GM18511 (cell line): ENCODE measurements around the gene FMNL1.
A peak's percentile ranks its signal among the peaks of the same experiment; 100 is the strongest.
"Not testable (repeated sequence)": the region's sequence is repeated elsewhere in the genome, so short reads cannot be mapped to it uniquely, and the experiment has no call there.

Source experiments
- ATAC-seq: cut with Tn5 transposase; IDR thresholded peaks from one replicate; pipeline ENCODE4 v1.9.1; 2021; ENCODE audit warnings: mild to moderate bottlenecking, moderate library complexity; ENCODE audit not compliant: unreplicated experiment

Gene FMNL1

DNA sequence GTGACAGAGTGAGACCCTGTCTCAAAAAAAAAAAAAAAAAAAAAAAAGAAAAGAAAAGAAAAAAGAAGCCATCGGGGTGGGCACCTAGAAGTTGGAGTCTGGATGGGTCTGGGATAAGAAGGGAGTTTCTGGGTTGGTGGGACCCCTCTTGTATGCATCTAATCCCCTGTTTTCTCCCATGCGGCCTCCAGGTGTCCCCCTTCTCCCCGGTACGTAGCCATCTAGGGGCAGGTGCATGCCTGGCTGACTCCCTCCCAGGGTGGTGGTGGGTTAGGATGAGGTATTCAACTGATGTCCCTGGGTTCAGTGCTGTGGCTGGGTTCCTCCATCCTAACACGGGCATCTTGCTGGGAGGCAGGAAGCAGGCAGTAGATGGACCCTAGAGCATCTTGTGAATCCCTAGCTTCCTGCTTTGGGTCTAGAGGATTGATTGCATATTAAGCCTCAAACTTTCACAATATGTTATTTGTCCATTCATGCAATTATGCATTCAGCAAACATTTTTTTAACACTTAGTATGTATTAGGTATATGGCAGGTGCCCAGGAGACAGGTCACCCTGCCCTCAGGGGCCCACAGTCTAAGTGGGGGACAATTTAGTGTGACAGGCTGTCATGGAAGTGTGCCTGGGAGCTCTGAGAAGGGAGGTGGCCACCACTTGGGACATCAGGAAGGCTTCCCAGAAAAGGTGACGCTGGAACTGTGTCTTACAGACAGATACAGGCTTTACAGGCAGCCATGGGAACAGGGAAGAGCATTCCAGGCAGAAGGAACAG is 13.1 kb downstream of the FMNL1 start:
- no peak for ATAC-seq

DNA sequence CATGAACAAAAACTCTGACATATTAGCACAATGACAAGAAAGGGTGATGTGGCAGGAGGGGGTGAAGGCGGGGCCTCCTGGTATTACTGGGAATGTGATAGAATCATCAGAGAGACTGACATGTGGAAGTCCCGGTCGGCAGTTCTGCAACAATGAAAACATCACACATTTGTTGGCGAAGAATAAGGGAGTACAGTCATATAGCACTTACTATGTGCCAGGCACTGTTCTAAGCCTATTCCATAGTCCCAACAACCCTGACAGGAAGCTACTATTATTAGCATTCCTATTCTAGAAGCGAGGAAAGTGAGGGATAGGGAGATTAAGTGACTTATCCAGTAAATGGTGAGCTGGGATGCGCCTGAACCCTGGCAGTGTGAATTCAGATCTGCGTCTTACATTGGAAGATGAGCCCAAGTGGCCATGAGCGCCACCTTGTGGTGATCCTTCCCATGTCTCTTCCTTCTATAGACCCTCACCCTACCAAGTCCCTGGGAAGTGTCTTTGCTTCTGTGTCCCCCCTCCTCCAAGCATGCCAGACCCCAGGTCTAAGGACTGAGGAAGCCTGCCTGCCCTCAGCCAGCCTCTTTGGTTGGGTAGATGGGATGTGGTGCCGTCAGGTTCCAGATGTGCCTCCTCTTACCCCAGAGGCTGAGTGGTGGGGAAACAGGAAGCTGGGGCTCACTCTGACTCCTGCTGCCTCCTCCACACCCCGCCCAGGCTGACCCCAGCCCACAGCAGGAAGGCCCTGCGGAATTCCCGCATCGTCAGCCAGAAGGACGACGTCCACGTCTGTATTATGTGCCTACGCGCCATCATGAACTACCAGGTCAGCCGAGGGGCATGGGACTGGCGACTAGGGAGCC is 14.0 kb downstream of the FMNL1 start:
- ATAC-seq = no peak

- ATAC-seq = no peak
These were observed 14.6 kb downstream of the FMNL1 start for GRCh38 chr17:45236282-45236606.

- ATAC-seq = no peak
These were observed 16.0 kb downstream of the FMNL1 start for GRCh38 chr17:45237686-45238085.

- ATAC-seq = no peak
These were observed 16.6 kb downstream of the FMNL1 start for GRCh38 chr17:45238155-45238774.

DNA sequence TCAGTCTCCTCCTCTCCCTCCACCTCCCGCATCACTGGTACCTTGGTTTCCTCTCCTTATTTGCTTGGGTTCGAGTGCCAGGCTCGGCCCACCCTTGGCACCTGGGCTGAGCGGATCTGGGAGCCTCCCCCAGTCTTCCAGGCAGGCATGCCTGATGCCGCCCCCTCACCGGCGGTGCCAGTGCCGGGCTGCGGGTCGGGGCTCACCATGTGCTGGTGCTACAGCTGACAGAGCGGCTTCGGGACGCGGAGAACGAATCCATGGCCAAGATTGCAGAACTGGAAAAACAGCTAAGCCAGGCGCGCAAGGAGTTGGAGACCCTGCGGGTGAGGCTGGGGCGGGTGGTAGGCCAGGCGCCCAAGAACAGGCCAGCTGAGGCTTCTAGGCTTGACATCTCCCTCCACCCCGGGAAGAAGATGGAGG is 19.2 kb downstream of the FMNL1 start:
- no peak for ATAC-seq

GRCh38 chr17:45241328-45242028 is 19.8 kb downstream of the FMNL1 start:
- no peak for ATAC-seq

- ATAC-seq = no peak
These were observed 20.3 kb downstream of the FMNL1 start for GRCh38 chr17:45242029-45242414.

- no peak for ATAC-seq
These were observed 22.1 kb downstream of the FMNL1 start for GRCh38 chr17:45243750-45244149.

DNA sequence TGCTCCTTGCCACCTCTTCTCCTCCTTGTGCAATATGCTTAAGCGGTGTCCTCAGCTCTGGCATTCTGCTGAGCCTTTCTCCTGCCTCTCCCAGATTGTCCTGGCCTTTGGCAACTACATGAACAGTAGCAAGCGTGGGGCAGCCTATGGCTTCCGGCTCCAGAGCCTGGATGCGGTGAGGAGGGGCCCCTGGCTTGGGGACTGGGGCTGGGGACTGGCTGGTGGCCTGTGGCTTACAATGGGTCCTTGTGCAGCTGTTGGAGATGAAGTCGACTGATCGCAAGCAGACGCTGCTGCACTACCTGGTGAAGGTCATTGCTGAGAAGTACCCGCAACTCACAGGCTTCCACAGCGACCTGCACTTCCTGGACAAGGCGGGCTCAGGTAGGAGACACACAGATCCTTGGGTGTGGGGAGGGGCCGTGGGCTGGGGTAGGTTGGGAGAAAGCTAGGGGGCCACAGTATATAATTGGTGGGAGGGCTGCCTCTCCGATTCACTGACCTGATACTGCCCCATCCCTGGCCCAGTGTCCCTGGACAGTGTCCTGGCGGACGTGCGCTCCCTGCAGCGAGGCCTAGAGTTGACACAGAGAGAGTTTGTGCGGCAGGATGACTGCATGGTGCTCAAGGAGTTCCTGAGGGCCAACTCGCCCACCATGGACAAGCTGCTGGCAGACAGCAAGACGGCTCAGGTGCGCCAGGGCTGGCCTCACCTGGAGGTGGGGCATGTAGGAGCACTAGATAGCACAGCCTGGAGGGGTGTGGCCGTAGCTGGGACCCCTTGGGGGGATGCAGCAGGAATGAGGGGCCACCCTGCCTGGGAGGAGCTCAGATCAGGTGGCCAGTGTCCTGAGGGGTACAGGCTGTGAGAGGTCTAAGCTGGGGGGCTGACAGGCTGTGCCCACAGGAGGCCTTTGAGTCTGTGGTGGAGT is 23.3 kb downstream of the FMNL1 start:
- no peak for ATAC-seq

DNA sequence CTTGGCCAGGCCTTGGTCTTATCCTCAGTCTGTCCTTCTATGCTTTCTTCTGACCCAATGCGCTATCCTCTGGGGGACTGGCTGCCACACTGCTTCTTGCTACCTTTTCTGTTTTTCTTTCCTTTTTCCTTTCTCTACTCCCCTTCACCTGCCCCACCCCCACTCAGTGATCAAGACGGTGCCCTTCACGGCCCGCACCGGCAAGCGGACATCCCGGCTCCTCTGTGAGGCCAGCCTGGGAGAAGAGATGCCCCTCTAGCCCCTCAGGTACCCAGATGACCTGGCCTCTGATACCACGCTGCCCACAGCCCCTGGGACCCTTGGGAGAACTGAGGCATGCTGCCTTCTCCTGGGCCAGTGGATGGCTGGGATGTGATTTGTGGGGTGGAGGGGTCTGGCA is 24.7 kb downstream of the FMNL1 start:
- no peak for ATAC-seq

DNA sequence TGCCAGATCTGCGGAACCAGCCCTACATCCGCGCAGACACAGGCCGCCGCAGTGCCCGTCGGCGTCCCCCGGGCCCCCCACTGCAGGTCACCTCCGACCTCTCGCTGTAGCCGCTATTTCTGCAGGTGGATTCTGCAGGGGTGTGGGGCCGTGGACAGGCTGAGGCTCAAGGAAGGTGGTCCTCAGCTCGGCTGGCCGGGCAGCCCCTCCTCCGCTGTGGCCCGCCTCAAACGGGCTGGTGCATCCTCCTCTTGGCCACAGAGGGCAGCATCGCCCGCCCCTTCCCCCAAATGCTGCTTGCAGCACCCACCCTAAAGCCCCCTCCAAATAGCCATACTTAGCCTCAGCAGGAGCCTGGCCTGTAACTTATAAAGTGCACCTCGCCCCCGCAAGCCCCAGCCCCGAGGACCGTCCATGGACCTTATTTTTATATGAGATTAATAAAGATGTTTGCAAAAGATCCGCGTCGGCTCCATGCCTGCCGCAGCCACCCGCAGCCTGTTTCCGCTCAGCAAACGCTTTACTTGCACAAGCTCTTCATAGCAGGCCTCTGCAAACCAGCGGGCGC is 25.3 kb downstream of the FMNL1 start:
- ATAC-seq = no peak

GRCh38 chr17:45247429-45248131 is 25.9 kb downstream of the FMNL1 start:
- peak; percentile 85 for ATAC-seq

DNA sequence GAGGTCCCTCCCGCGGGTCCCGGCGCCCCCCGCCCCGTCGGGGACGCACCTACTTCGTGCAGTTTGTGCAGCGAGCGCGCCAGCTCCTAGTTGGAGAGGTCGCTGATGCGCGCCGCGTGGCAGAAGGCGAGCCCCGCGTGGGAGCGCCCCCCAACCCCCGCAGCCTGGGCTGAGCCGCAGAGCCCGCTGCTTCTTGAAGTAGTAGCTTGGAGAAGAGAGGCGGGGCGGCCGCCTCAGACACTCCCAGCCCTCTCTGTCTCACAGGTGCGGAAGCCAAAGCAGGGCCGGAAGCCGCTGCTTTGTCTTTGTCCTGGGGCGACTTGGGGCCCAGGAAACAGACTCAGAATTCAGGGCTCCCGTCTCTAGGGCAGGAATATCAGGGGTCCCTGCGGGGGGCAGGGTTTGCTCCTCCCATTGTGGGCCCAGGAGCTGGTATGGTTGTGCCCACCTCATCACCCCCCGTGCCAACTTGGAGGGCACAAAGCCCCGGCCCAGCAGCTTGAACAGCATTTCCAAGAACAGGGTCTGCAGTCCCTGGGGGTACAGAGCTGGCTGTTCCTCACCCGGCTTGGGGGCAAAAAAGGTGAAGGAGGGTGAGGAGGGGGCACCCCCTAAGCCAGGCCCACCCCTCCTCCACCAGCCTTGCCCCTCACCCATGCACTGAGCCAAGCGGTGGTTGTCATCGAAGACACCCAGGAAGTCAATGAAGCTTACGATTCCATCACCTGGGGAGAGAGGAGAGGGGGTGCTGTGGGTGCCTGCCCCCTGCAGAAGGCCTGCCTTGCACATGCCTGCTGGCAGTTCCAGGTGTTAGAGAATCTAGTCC is 26.7 kb downstream of the FMNL1 start:
- peak; percentile 73 for ATAC-seq

DNA sequence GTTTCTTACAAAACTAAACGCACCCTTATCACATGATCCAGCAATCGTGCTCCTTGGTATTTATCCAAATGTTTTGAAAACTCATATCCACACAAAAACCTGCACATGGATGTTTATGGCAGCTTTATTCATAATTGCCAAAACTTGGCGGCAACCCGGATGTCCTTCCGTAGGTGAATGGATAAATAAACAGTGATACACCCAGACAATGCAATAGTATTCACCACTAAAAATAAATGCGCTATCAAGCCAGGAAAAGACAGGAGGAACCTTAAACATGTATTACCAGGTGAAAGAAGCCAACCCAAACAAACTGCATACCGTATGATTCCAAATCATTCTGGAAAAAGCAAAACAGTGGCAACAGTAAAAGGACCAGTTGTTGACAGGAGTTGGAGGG is 30.2 kb downstream of the FMNL1 start:
- no peak for ATAC-seq

DNA sequence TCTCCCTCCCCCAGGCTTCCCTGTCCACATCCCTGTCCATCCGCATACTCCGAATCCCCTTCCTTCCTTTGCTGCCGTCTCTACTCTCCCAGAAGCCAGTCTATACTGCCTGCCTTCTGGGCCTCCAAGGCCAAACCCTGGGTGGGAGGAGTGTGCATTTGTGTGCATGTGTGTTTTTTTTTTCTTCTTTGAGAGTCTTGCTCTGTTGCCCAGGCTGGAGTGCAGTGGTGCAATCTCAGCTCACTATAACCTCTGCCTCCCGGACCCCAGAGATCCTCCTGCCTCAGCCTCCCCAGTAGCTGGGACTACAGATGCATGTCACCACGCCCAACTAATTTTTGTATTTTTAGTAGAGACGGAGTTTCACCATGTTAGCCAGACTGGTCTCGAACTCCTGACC is 31.6 kb downstream of the FMNL1 start:
- not testable (repeated sequence) for ATAC-seq

GRCh38 chr17:45253879-45254278 is 32.2 kb downstream of the FMNL1 start:
- ATAC-seq = no peak

GRCh38 chr17:45255358-45255757 is 33.7 kb downstream of the FMNL1 start:
- ATAC-seq = no peak
